ENCODE measurements around the gene SLC25A19. TPM values are rescaled to one million over a fixed set of nuclear protein-coding genes. Genes with fewer than 3 reads are reported as not detected.

Gene SLC25A19
- total and polyA plus RNA-seq, 9 of the 15 experiments (the other 6 are each of a cell fraction or from before 2014, with no cell fraction given): 33.4 to 76.6 (median 55.3) TPM

GRCh38 chr17:75271233-75271954, 17.8 kb downstream of the SLC25A19 start (continued):
- TF ChIP-seq LARP7 (IDR thresholded peaks at IDR 0.05) (no peak), KHSRP (IDR thresholded peaks at IDR 0.05) (no peak), ZNF609 (CRISPR knock-in tag; IDR thresholded peaks at IDR 0.05; ENCODE audit: borderline replicate concordance) (0 out of 2 replicates have a peak, but pooled peaks have one; percentile 56), ZNF740 (CRISPR knock-in tag; IDR thresholded peaks at IDR 0.05) (no peak), ZNF740 (tag; IDR thresholded peaks at IDR 0.05) (no peak), MED1 (CRISPR knock-in tag; IDR thresholded peaks at IDR 0.05; ENCODE audit: borderline replicate concordance) (no peak), YBX1 (IDR thresholded peaks at IDR 0.05) (no peak), GATA2 (CRISPR knock-in tag; IDR thresholded peaks at IDR 0.05) (no peak), CAMTA2 (CRISPR knock-in tag; conservative IDR thresholded peaks at IDR 0.05) (no peak), ETV1 (tag; conservative IDR thresholded peaks at IDR 0.05; ENCODE audit: low read depth) (peak; percentile 37), JUNB (CRISPR knock-in tag; conservative IDR thresholded peaks at IDR 0.05) (no peak), HMG20B (CRISPR knock-in tag; IDR thresholded peaks at IDR 0.05) (no peak), ZMIZ1 (IDR thresholded peaks at IDR 0.05; ENCODE audit: low read depth in 2 of 2, low read length in 2 of 2) (no peak), SAFB (IDR thresholded peaks at IDR 0.05; ENCODE audit: borderline replicate concordance, low read depth, low read length) (peak; percentile 95), HMGN3 (IDR thresholded peaks at IDR 0.05; ENCODE audit: borderline replicate concordance, extremely low read depth, insufficient read length, low read depth, low read length) (peak; percentile 67), ZFP91 (CRISPR knock-in tag; IDR thresholded peaks at IDR 0.05) (no peak), PHF21A (IDR thresholded peaks at IDR 0.05; ENCODE audit: borderline replicate concordance, low read depth) (no peak), ZNF354B (CRISPR knock-in tag; IDR thresholded peaks at IDR 0.05) (no peak)
